GM12878 (cell line): ENCODE measurements around the gene NR1D1. TPM values are rescaled to one million over a fixed set of nuclear protein-coding genes. Genes with fewer than 3 reads are reported as not detected.

ENCODE experiments used
- ATAC-seq: fragments of 200-7000 bp; cut with Tn5 transposase; 3 replicates; pipeline ENCODE4 v1.9.1; 2020; ENCODE audit warnings: mild to moderate bottlenecking, moderate library complexity
- BruUV-seq: library from RNA; stranded (reverse); fragments of 400-500 nt; replicated peaks from 2 replicates; lab custom pipeline; 2021; lab: Mats Ljungman, UMichigan
- CTCF ChIA-PET: fragments of 300-600 bp; sonication (Branson Sonifier 250); formaldehyde crosslinking; extraction: SDS; loops from one replicate; lab custom pipeline; 2021; ENCODE audit warnings: inconsistent platforms; lab: Yijun Ruan, JAX
- POLR2A ChIA-PET: fragments of 350-600 bp; formaldehyde crosslinking; extraction: SDS; loops from one replicate; lab custom pipeline; 2021; ENCODE audit warnings: inconsistent platforms; lab: Charles Lee
- RAD21 ChIA-PET: fragments of 300-600 bp; sonication (Branson Sonifier 250); formaldehyde crosslinking; loops from one replicate; lab custom pipeline; 2023; ENCODE audit warnings: antibody characterized with exemption; ENCODE audit not compliant: unreplicated experiment; lab: Charles Lee
- SMC1A ChIA-PET: fragments of 300-600 bp; sonication (Branson Sonifier 250); formaldehyde crosslinking; loops from one replicate; lab custom pipeline; 2023; ENCODE audit not compliant: unreplicated experiment, uncharacterized antibody; lab: Charles Lee
- DNase-seq: peaks from one replicate; pipeline ENCODE4 v3.0.0-alpha.2; 2011; ENCODE audit warnings: low read depth, low spot score
- FAIRE-seq: peaks from 3 replicates; lab custom pipeline; 2011; peaks lifted over from hg19 to GRCh38; lab: Jason Lieb, UNC
- H2AFZ ChIP-seq: 2 replicates; pipeline ENCODE4 v1.6.0; 2011; ENCODE audit warnings: low read depth, low read length, control low read depth; ENCODE audit not compliant: control insufficient read depth
- H3K27ac ChIP-seq: 2 replicates; pipeline ENCODE4 v1.5.1; 2011; ENCODE audit warnings: control low read depth; ENCODE audit not compliant: control insufficient read depth, insufficient read depth
- H3K27me3 ChIP-seq, 2 experiments: replicated peaks in 1 of 2; 2 replicates each; pipeline versions ENCODE4 v1.6.0 to v1.6.1; 2011; ENCODE audit warnings: low read length in 1 of 2; ENCODE audit not compliant: control insufficient read depth in 2 of 2, insufficient read depth in 2 of 2
- H3K36me3 ChIP-seq, 2 experiments: 2 replicates each; pipeline ENCODE4 v1.5.1; 2011; ENCODE audit warnings: low read length in 1 of 2; ENCODE audit not compliant: control insufficient read depth in 2 of 2, insufficient read depth in 2 of 2
- H3K4me1 ChIP-seq: 2 replicates; pipeline ENCODE4 v1.6.1; 2011; ENCODE audit warnings: mild to moderate bottlenecking, low read length, moderate library complexity, mixed read lengths; ENCODE audit not compliant: control insufficient read depth, insufficient read depth
- H3K4me2 ChIP-seq: 2 replicates; pipeline ENCODE4 v1.6.0; 2011; ENCODE audit warnings: control low read depth; ENCODE audit not compliant: control insufficient read depth, insufficient read depth
- H3K4me3 ChIP-seq: fragments of 200-600 bp; sonication (generic); 2 replicates; pipeline ENCODE4 v1.5.1; 2016
- H3K79me2 ChIP-seq: 2 replicates; pipeline ENCODE4 v1.6.0; 2011; ENCODE audit warnings: low read length; ENCODE audit not compliant: control insufficient read depth, insufficient read depth
- H3K9ac ChIP-seq: 2 replicates; pipeline ENCODE4 v1.8.0; 2011; ENCODE audit warnings: low read length, control low read depth, mixed read lengths; ENCODE audit not compliant: control insufficient read depth, insufficient read depth
- H3K9me3 ChIP-seq: replicated peaks from 3 replicates; pipeline ENCODE4 v1.5.1; 2011; ENCODE audit warnings: mild to moderate bottlenecking, low read length; ENCODE audit not compliant: control insufficient read depth, insufficient read depth
- H4K20me1 ChIP-seq: 2 replicates; pipeline ENCODE4 v1.6.0; 2011; ENCODE audit not compliant: control insufficient read depth, insufficient read depth
- ATF7 ChIP-seq: fragments of 450-650 bp; IDR thresholded peaks from 2 replicates; pipeline ENCODE4 v1.6.1; 2016; ENCODE audit warnings: low read depth, mild to moderate bottlenecking
- CHD1 ChIP-seq: IDR thresholded peaks from 2 replicates; pipeline ENCODE4 v1.6.1; 2012; ENCODE audit warnings: low read depth, low read length, improper control_type of control experiment
- ESRRA ChIP-seq: IDR thresholded peaks from 2 replicates; pipeline ENCODE4 v1.6.1; 2012; ENCODE audit warnings: mild to moderate bottlenecking, low read length, improper control_type of control experiment
- MYB ChIP-seq: fragments of 150-350 bp; IDR thresholded peaks from 2 replicates; pipeline ENCODE4 v1.6.1; 2014; ENCODE audit warnings: mild to moderate bottlenecking, low read depth, low read length, borderline replicate concordance
- NRF1 ChIP-seq: conservative IDR thresholded peaks from 2 replicates; pipeline ENCODE4 v1.6.1; 2011; ENCODE audit warnings: mild to moderate bottlenecking, low read depth, low read length, improper control_type of control experiment
- RB1 ChIP-seq: fragments of 450-650 bp; formaldehyde crosslinking; IDR thresholded peaks from 2 replicates; pipeline ENCODE4 v1.6.1; 2017; ENCODE audit warnings: mild to moderate bottlenecking, borderline replicate concordance
- WGBS: methylation state at CpG from one replicate; pipeline ENCODE4 v1.1.6; 2016; ENCODE audit warnings: low lambda C conversion rate; ENCODE audit not compliant: insufficient replicate concordance, insufficient coverage; ENCODE audit errors: missing lambda C conversion rate; 5-methylcytosine and 5-hydroxymethylcytosine counted together
- in situ Hi-C: fragments of 300-500 bp; cut with MboI; formaldehyde crosslinking; loops from 9 replicates; pipeline ENCODE4 v1.14.3; 2018; ENCODE audit warnings: mixed read lengths
- intact Hi-C: fragments of 100-400 bp; cut with micrococcal nuclease; formaldehyde crosslinking; loops from one replicate; pipeline ENCODE4 v1.14.2; 2022; ENCODE audit not compliant: unreplicated experiment
- polyA plus RNA-seq, 11 experiments: library from polyadenylated mRNA; depleted of rRNA in 4 of 11; unstranded in 6 of 11; stranded (reverse) in 5 of 11; fragments of >200 nt; fragmentation: Nextera tagmentation in 4 of 11; fragmentation: Illumina TruSeq in 1 of 11; extraction: Ambion mirVana in 4 of 11; extraction: Trizol in 1 of 11; gene quantifications; 1 replicate in 1 of 11; 2 replicates in 10 of 11; pipeline versions ENCODE4 v1.2.1 to v1.2.3, GENCODE V29; 2011 to 2016; ENCODE audit warnings: inconsistent platforms in 2 of 11, missing spikeins in 2 of 11, low read depth in 1 of 11
- total RNA-seq, 4 experiments: library from RNA; depleted of rRNA in 3 of 4; stranded (reverse); fragments of >200 nt in 3 of 4; fragmentation: Illumina TruSeq in 1 of 4; extraction: Trizol in 1 of 4; gene quantifications; 2 replicates each; pipeline versions ENCODE4 v1.2.1 to v1.2.3, GENCODE V29; 2013 to 2021

The NR1D1 gene
- total and polyA plus RNA-seq, 10 of the 15 experiments (the other 5 are each of a cell fraction or from before 2014, with no cell fraction given), result 0.10 to 3.4 (median 0.94) TPM

- Histone ChIP-seq H3K4me3 (no peak overlapping the region), H3K36me3 (no peaks in the 10 kb centered on the region), H3K27me3 (no peaks in the 10 kb centered on the region), H2AFZ (no peak overlapping the region; the same call in 1 of the 2 replicates), H3K27ac (no peak overlapping the region), H3K9me3 (no peaks in the 10 kb centered on the region)
- ATAC-seq (no peak), FAIRE-seq (no peak), DNase-seq (no peak)
- RAD21 ChIA-PET, result interaction anchor here (0.8 to 1.3 kb wide), 3 partner anchors 8 to 62 kb away, joined by 3 to 4 read pairs (median 4); no protein-coding TSS in a partner anchor
- BruUV-seq, result no TSS peak
- 77% methylated on average over 17 of the region's 20 CpGs for WGBS
- SMC1A ChIA-PET, result interaction anchor here (1.0 to 1.8 kb wide), 2 partner anchors 8 to 31 kb away, joined by 5 to 6 read pairs; no protein-coding TSS in a partner anchor
- intact Hi-C loops, result no loop called here
- no peak for TF ChIP-seq ESRRA
- TF ChIP-seq ATF7, result no peak
- no peak for TF ChIP-seq NRF1
- no peak for TF ChIP-seq RB1
- TF ChIP-seq CHD1, result no peak
- no peak for TF ChIP-seq MYB
- TF ChIP-seq, all 136 proteins: peak for 0
- Histone ChIP-seq H3K4me1 (peaks cover 60% of the 10 kb centered on the region), H4K20me1 (no peaks in the 10 kb centered on the region), H3K79me2 (no peaks in the 10 kb centered on the region), H3K4me2 (no peak overlapping the region; the same call in 1 of the 2 replicates), H3K9ac (no peak overlapping the region)
- POLR2A ChIA-PET, result interaction anchor here (0.6 to 0.8 kb wide), 2 partner anchors 8 to 30 kb away, joined by 4 to 5 read pairs; no protein-coding TSS in a partner anchor
- CTCF ChIA-PET, result interaction anchor here (0.6 to 1.4 kb wide), 7 partner anchors 17 to 105 kb away, joined by 3 to 6 read pairs (median 3); partner anchors contain the start of gene CSF3
- in situ Hi-C loops, result no loop called here
Measured at GRCh38 chr17:40106760-40107521, 6.6 kb upstream of the NR1D1 start.
